Measurements from ENCODE around the gene FAM76A.
"Not testable (repeated sequence)": the region's sequence is repeated elsewhere in the genome, so short reads cannot be mapped to it uniquely, and the experiment has no call there.

The FAM76A gene

GRCh38 chr1:27782950-27783349 lies 57.2 kb downstream of the FAM76A start:
- no peak for DNase-seq

- DNase-seq, result no peak
Measured at GRCh38 chr1:27784700-27785099, 58.9 kb downstream of the FAM76A start.

GRCh38 chr1:27785781-27786455 lies 60.2 kb downstream of the FAM76A start:
- DNase-seq, result no peak

GRCh38 chr1:27787895-27788294 lies 62.1 kb downstream of the FAM76A start:
- DNase-seq, result no peak

GRCh38 chr1:27789540-27790041 lies 63.8 kb downstream of the FAM76A start:
- no peak for DNase-seq

- DNase-seq, result not testable (repeated sequence)
Measured at GRCh38 chr1:27790270-27790669, 64.5 kb downstream of the FAM76A start.

GRCh38 chr1:27795601-27796000 lies 69.8 kb downstream of the FAM76A start:
- no peak for DNase-seq

GRCh38 chr1:27804791-27805190 lies 79.0 kb downstream of the FAM76A start:
- DNase-seq, result no peak

GRCh38 chr1:27806758-27807157 lies 81.0 kb downstream of the FAM76A start:
- DNase-seq, result no peak

- DNase-seq, result no peak
Measured at GRCh38 chr1:27807385-27807784, 81.6 kb downstream of the FAM76A start.

GRCh38 chr1:27808131-27808530 lies 82.4 kb downstream of the FAM76A start:
- not testable (repeated sequence) for DNase-seq

- no peak for DNase-seq
Measured at GRCh38 chr1:27809883-27810282, 84.1 kb downstream of the FAM76A start.

- no peak for DNase-seq
Measured at GRCh38 chr1:27811741-27812500, 86.2 kb downstream of the FAM76A start.
